ENCODE data around the gene GMPR. TPM values are rescaled to one million over a fixed set of nuclear protein-coding genes. Genes with fewer than 3 reads are reported as not detected.
A peak's percentile ranks its signal among the peaks of the same experiment; 100 is the strongest.

The GMPR gene
- polyA plus RNA-seq, 1 experiment = 8.6 TPM

GRCh38 chr6:16322666-16323312 lies 84.4 kb downstream of the GMPR start:
- Histone ChIP-seq H3K4me3 (ENCODE audit: low read depth, low read length) (no peak overlapping the region), H3K9me3 (ENCODE audit: control insufficient read depth, insufficient read depth, low read length) (peaks cover 11% of the 10 kb centered on the region; the same call in 1 of the 2 replicates), H3K27ac (ENCODE audit: low read depth, low read length) (peak overlapping the region; percentile 87), H3K27me3 (ENCODE audit: control insufficient read depth, insufficient read depth, low read length) (no peaks in the 10 kb centered on the region)
- TF ChIP-seq CTCF (IDR thresholded peaks at IDR 0.05; ENCODE audit: low read depth, low read length) = no peak
- ChIA-PET POLR2A (no interaction called here), CTCF (interaction anchor here (0.6 to 1.8 kb wide), 4 partner anchors 9 to 1832 kb away, joined by 3 to 8 read pairs (median 4); partner anchors contain the start of gene KDM1B)
- peak; percentile 87 for DNase-seq (ENCODE audit: low read depth, low spot score)

- ChIA-PET POLR2A (interaction anchor here (0.6 to 0.7 kb wide), 2 partner anchors 50 to 293 kb away, joined by 3 to 4 read pairs; no protein-coding TSS in a partner anchor), CTCF (interaction anchor here (0.7 to 1.8 kb wide), 5 partner anchors 7 to 439 kb away, joined by 3 to 5 read pairs (median 5); no protein-coding TSS in a partner anchor)
- H3K27me3 ChIP-seq (ENCODE audit: control insufficient read depth, insufficient read depth, low read length) = no peaks in the 10 kb centered on the region
- peaks cover 11% of the 10 kb centered on the region; the same call in 1 of the 2 replicates for H3K9me3 ChIP-seq (ENCODE audit: control insufficient read depth, insufficient read depth, low read length)
- no peak overlapping the region for H3K4me3 ChIP-seq (ENCODE audit: low read depth, low read length)
- no peak overlapping the region for H3K27ac ChIP-seq (ENCODE audit: low read depth, low read length)
- TF ChIP-seq CTCF (IDR thresholded peaks at IDR 0.05; ENCODE audit: low read depth, low read length) = no peak
- no peak for DNase-seq (ENCODE audit: low read depth, low spot score)
Measured at GRCh38 chr6:16324184-16324583, 85.8 kb downstream of the GMPR start.

GRCh38 chr6:16324606-16325225 lies 86.3 kb downstream of the GMPR start:
- ChIA-PET POLR2A (no interaction called here), CTCF (interaction anchor here (1.1 to 1.8 kb wide), 4 partner anchors 8 to 439 kb away, joined by 3 to 5 read pairs (median 5); no protein-coding TSS in a partner anchor)
- Histone ChIP-seq H3K9me3 (ENCODE audit: control insufficient read depth, insufficient read depth, low read length) (peaks cover 11% of the 10 kb centered on the region; the same call in 1 of the 2 replicates), H3K27ac (ENCODE audit: low read depth, low read length) (no peak overlapping the region), H3K27me3 (ENCODE audit: control insufficient read depth, insufficient read depth, low read length) (no peaks in the 10 kb centered on the region), H3K4me3 (ENCODE audit: low read depth, low read length) (no peak overlapping the region)
- DNase-seq (ENCODE audit: low read depth, low spot score) = no peak
- no peak for TF ChIP-seq CTCF (IDR thresholded peaks at IDR 0.05; ENCODE audit: low read depth, low read length)

GRCh38 chr6:16326531-16326930 lies 88.1 kb downstream of the GMPR start:
- Histone ChIP-seq H3K27ac (ENCODE audit: low read depth, low read length) (no peak overlapping the region), H3K27me3 (ENCODE audit: control insufficient read depth, insufficient read depth, low read length) (no peaks in the 10 kb centered on the region), H3K4me3 (ENCODE audit: low read depth, low read length) (no peak overlapping the region), H3K9me3 (ENCODE audit: control insufficient read depth, insufficient read depth, low read length) (peaks cover 11% of the 10 kb centered on the region; the same call in 1 of the 2 replicates)
- TF ChIP-seq CTCF (IDR thresholded peaks at IDR 0.05; ENCODE audit: low read depth, low read length) = no peak
- ChIA-PET CTCF (interaction anchor here (0.6 kb wide), 1 partner anchor 77 kb away, joined by 3 read pairs; no protein-coding TSS in a partner anchor), POLR2A (no interaction called here)
- no peak for DNase-seq (ENCODE audit: low read depth, low spot score)
